Bronchial epithelial cell (primary cell): ENCODE data around the gene LRRC41. TPM values are rescaled to one million over a fixed set of nuclear protein-coding genes. Genes with fewer than 3 reads are reported as not detected.
A peak's percentile ranks its signal among the peaks of the same experiment; 100 is the strongest.
"Not testable (repeated sequence)": the region's sequence is repeated elsewhere in the genome, so short reads cannot be mapped to it uniquely, and the experiment has no call there.

ENCODE experiments used
- DNase-seq: peaks from one replicate; pipeline ENCODE4 v3.0.0-alpha.2; 2010; ENCODE audit warnings: low read depth
- FAIRE-seq: peaks from 2 replicates; lab custom pipeline; 2011; peaks lifted over from hg19 to GRCh38; lab: Jason Lieb, UNC
- H3K27me3 ChIP-seq: 2 replicates; pipeline ENCODE4 v1.5.1; 2011; ENCODE audit warnings: low read length; ENCODE audit not compliant: control insufficient read depth, insufficient read depth
- H3K36me3 ChIP-seq: 2 replicates; pipeline ENCODE4 v1.5.1; 2011; ENCODE audit warnings: low read length; ENCODE audit not compliant: control insufficient read depth, insufficient read depth
- H3K4me3 ChIP-seq: 2 replicates; pipeline ENCODE4 v1.5.1; 2011; ENCODE audit warnings: mild to moderate bottlenecking, low read depth, low read length, control low read depth
- CTCF ChIP-seq: IDR thresholded peaks from 2 replicates; pipeline ENCODE4 v1.5.1; 2011; ENCODE audit warnings: mild to moderate bottlenecking, moderate library complexity, low read length, control low read depth, inconsistent platforms; ENCODE audit not compliant: insufficient read depth, severe bottlenecking
- total RNA-seq: library from RNA; depleted of rRNA; stranded (reverse); fragments of >200 nt; gene quantifications from 2 replicates; pipeline ENCODE4 v1.2.1, GENCODE V29; 2014

The LRRC41 gene
- total RNA-seq, 1 donor from 2014 or later: 53.7 TPM

GRCh38 chr1:46335081-46335480 is 31.7 kb upstream of the LRRC41 start:
- FAIRE-seq (no peak), DNase-seq (no peak)
- Histone ChIP-seq H3K27me3 (no peaks in the 10 kb centered on the region), H3K36me3 (no peaks in the 10 kb centered on the region), H3K4me3 (no peak overlapping the region)
- no peak for TF ChIP-seq CTCF

DNA sequence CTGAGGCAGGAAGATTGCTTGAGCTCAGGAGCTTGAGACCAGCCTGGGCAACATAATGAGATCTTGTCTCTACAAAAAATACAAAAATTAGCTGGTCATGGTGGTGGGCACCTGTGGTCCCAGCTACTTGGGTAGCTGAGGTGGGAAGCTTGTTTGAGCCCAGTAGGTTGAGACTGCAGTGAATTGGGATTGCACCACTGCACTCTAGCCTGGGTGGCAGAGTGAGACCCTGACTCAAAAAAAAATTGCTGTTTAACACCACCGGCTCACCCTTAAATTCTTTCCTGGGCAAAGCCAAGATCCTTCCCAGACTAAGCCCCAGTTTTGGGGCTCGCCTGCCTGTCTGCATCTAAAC is 30.6 kb upstream of the LRRC41 start:
- DNase-seq: no peak
- TF ChIP-seq CTCF: no peak
- H3K36me3 ChIP-seq: no peaks in the 10 kb centered on the region
- no peak overlapping the region for H3K4me3 ChIP-seq
- no peaks in the 10 kb centered on the region for H3K27me3 ChIP-seq
- no peak for FAIRE-seq

GRCh38 chr1:46333300-46334029 is 30.0 kb upstream of the LRRC41 start:
- H3K36me3 ChIP-seq: no peaks in the 10 kb centered on the region
- DNase-seq (peak; percentile 49), FAIRE-seq (no peak)
- no peaks in the 10 kb centered on the region for H3K27me3 ChIP-seq
- peak; percentile 36 for TF ChIP-seq CTCF
- no peak overlapping the region for H3K4me3 ChIP-seq

DNA sequence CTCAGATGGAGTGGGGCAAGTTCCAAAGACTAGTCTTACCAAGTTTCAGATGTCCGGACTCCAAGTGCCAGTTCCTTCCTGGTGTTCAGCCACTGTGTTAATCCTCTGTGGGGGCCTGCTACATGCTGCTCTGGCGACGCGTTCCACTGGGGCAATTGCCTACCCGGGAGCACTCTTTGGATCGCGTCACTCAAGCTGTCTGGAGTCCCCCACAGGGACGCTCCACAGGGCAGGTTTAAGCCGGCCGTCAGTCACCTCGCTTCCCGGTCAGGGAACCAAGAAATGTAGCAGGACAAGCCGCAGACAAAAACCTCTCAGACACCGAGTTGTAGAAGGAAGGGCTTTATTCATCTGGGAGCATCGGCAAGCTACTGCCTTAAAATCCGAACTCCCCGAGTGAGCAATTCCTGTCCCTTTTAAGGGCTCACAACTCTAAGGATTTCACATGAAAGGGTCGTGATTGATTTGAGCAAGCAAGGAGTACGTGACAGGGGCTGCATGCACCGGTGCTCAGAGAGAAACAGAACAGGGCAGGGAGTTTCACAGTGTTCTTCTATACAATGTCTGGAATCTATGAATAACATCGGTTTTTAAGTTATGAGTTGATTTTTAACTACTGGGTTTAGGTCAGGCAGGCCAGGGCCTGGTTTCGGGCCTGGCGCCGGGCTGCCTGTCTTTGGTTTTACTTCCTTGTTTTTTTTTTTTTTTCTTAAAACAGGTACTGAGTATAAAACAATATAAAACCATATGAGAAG is 28.5 kb upstream of the LRRC41 start:
- not testable (repeated sequence) for DNase-seq, H3K4me3 ChIP-seq, FAIRE-seq, H3K27me3 ChIP-seq, H3K36me3 ChIP-seq

GRCh38 chr1:46330381-46330780 is 27.0 kb upstream of the LRRC41 start:
- H3K27me3 ChIP-seq, H3K4me3 ChIP-seq, FAIRE-seq, DNase-seq, H3K36me3 ChIP-seq: not testable (repeated sequence)

GRCh38 chr1:46329807-46330206 is 26.4 kb upstream of the LRRC41 start:
- not testable (repeated sequence) for DNase-seq, H3K36me3 ChIP-seq, FAIRE-seq, H3K4me3 ChIP-seq, H3K27me3 ChIP-seq

- FAIRE-seq: not testable (repeated sequence)
Measured at GRCh38 chr1:46328182-46328581, 24.8 kb upstream of the LRRC41 start.

GRCh38 chr1:46325285-46326076 is 22.1 kb upstream of the LRRC41 start:
- H3K4me3 ChIP-seq, DNase-seq, FAIRE-seq, H3K36me3 ChIP-seq, H3K27me3 ChIP-seq: not testable (repeated sequence)

More at GRCh38 chr1:46328182-46328581, 24.8 kb upstream of the LRRC41 start:
- not testable (repeated sequence) for H3K4me3 ChIP-seq, H3K27me3 ChIP-seq, DNase-seq, H3K36me3 ChIP-seq

- DNase-seq, FAIRE-seq, H3K4me3 ChIP-seq, H3K27me3 ChIP-seq, H3K36me3 ChIP-seq: not testable (repeated sequence)
Measured at GRCh38 chr1:46322191-46322590, 18.8 kb upstream of the LRRC41 start.

DNA sequence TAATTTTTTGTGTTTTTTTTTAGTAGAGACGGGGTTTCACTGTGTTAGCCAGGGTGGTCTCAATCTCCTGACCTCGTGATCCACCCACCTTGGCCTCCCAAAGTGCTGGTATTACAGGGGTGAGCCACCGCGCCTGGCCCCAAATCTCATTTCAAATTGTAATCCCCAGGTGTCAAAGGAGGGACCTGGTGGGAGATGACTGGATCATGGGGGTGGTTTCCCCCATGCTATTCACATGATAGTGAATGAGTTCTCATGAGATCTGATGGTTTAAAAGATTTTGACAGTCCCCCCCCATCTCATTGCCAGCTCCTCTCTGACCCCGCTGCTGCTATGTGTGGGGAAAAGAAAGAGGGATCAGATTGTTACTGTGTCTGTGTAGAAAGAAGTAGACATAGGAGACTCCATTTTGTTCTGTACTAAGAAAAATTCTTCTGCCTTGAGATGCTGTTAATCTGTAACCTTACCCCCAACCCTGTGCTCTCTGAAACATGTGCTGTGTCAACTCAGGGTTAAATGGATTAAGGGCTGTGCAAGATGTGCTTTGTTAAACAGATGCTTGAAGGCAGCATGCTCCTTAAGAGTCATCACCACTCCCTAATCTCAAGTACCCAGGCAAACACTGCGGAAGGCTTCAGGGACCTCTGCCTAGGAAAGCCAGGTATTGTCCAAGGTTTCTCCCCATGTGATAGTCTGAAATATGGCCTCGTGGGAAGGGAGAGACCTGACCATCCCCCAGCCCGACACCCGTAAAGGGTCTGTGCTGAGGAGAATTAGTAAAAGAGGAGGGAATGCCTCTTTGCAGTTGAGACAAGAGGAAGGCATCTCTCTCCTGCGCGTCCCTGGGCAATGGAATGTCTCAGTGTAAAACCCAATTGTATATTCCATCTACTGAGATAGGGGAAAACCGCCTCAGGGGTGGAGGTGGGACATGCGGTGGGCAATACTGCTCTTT is 16.8 kb upstream of the LRRC41 start:
- not testable (repeated sequence) for FAIRE-seq

More for the DNA sequence above, 16.8 kb upstream of the LRRC41 start:
- H3K36me3 ChIP-seq, H3K27me3 ChIP-seq, H3K4me3 ChIP-seq, DNase-seq: not testable (repeated sequence)
